Measurements from ENCODE around the gene SLC25A12.

SLC25A12 gene

DNA sequence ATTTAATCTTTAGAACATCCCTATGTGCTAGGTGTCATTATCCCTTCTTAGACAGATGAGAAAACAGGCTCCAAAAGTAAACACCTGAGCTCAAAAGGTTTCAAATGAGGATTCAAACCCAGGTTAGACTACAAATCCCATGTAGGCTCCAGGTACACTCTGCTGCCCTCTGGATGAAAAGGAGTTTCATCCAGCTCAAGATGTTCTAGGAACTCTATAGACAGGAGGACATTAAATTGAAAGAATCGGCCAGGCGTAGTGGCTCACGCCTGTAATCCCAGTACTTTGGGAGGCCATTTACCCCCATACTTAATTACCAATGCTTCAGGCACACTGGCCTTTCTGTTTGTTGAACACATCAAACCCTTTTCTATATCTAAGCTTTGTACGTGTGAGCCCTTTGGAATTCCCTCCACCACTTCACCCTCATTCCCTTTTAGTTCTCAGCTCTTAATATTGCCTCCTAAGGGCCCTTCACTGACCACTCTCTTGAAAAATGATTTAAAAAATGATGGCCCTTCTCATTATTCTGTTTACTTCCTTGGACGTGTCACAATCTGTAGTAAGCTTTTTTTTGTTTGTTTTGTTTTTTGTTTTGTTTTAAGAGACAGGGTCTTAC lies 10.7 kb downstream of the SLC25A12 start:
- TF ChIP-seq ZNF70 (CRISPR knock-in tag; IDR thresholded peaks at IDR 0.05) (no peak), BACH2 (CRISPR knock-in tag; IDR thresholded peaks at IDR 0.05; ENCODE audit: borderline replicate concordance) (no peak), ZC3H10 (CRISPR knock-in tag; IDR thresholded peaks at IDR 0.05) (no peak), ZNF8 (CRISPR knock-in tag; IDR thresholded peaks at IDR 0.05) (no peak), POU6F1 (CRISPR knock-in tag; IDR thresholded peaks at IDR 0.05; ENCODE audit: borderline replicate concordance, low read depth) (no peak), CSRNP3 (CRISPR knock-in tag; IDR thresholded peaks at IDR 0.05) (no peak), ZNF565 (CRISPR knock-in tag; conservative IDR thresholded peaks at IDR 0.05; ENCODE audit: low read depth) (no peak), PPARA (CRISPR knock-in tag; IDR thresholded peaks at IDR 0.05; ENCODE audit: borderline replicate concordance) (no peak), CREB5 (CRISPR knock-in tag; IDR thresholded peaks at IDR 0.05; ENCODE audit: low read depth) (no peak), ZFP3 (CRISPR knock-in tag; IDR thresholded peaks at IDR 0.05) (no peak), TCF4 (CRISPR knock-in tag; IDR thresholded peaks at IDR 0.05; ENCODE audit: borderline replicate concordance) (no peak)

GRCh38 chr2:171882089-171882769 lies 11.8 kb downstream of the SLC25A12 start:
- no peak for ATAC-seq
- TF ChIP-seq RARB (CRISPR knock-in tag; IDR thresholded peaks at IDR 0.05), result no peak
- TF ChIP-seq ZNF70 (CRISPR knock-in tag; IDR thresholded peaks at IDR 0.05), result no peak
- TF ChIP-seq CREB5 (CRISPR knock-in tag; IDR thresholded peaks at IDR 0.05; ENCODE audit: low read depth), result no peak
- TF ChIP-seq ISL1 (CRISPR knock-in tag; IDR thresholded peaks at IDR 0.05), result no peak
- TF ChIP-seq ZNF8 (CRISPR knock-in tag; IDR thresholded peaks at IDR 0.05), result no peak
- no peak for TF ChIP-seq TCF4 (CRISPR knock-in tag; IDR thresholded peaks at IDR 0.05; ENCODE audit: borderline replicate concordance)
- no peak for TF ChIP-seq GLIS3 (CRISPR knock-in tag; IDR thresholded peaks at IDR 0.05)
- no peak for TF ChIP-seq ARNTL (CRISPR knock-in tag; IDR thresholded peaks at IDR 0.05; ENCODE audit: borderline replicate concordance, low read depth)
- no peak for TF ChIP-seq ESRRG (CRISPR knock-in tag; IDR thresholded peaks at IDR 0.05)
- TF ChIP-seq, protein P1, sequence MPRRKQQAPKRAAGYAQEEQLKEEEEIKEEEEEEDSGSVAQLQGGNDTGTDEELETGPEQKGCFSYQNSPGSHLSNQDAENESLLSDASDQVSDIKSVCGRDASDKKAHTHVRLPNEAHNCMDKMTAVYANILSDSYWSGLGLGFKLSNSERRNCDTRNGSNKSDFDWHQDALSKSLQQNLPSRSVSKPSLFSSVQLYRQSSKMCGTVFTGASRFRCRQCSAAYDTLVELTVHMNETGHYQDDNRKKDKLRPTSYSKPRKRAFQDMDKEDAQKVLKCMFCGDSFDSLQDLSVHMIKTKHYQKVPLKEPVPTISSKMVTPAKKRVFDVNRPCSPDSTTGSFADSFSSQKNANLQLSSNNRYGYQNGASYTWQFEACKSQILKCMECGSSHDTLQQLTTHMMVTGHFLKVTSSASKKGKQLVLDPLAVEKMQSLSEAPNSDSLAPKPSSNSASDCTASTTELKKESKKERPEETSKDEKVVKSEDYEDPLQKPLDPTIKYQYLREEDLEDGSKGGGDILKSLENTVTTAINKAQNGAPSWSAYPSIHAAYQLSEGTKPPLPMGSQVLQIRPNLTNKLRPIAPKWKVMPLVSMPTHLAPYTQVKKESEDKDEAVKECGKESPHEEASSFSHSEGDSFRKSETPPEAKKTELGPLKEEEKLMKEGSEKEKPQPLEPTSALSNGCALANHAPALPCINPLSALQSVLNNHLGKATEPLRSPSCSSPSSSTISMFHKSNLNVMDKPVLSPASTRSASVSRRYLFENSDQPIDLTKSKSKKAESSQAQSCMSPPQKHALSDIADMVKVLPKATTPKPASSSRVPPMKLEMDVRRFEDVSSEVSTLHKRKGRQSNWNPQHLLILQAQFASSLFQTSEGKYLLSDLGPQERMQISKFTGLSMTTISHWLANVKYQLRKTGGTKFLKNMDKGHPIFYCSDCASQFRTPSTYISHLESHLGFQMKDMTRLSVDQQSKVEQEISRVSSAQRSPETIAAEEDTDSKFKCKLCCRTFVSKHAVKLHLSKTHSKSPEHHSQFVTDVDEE (CRISPR knock-in tag; IDR thresholded peaks at IDR 0.05), result no peak
- TF ChIP-seq TOX (CRISPR knock-in tag; IDR thresholded peaks at IDR 0.05; ENCODE audit: borderline replicate concordance), result no peak
- TF ChIP-seq PPARA (CRISPR knock-in tag; IDR thresholded peaks at IDR 0.05; ENCODE audit: borderline replicate concordance), result no peak
- TF ChIP-seq PATZ1 (CRISPR knock-in tag; IDR thresholded peaks at IDR 0.05; ENCODE audit: borderline replicate concordance), result no peak
- TF ChIP-seq ZC3H10 (CRISPR knock-in tag; IDR thresholded peaks at IDR 0.05), result no peak
- no peak for TF ChIP-seq OSR1 (CRISPR knock-in tag; IDR thresholded peaks at IDR 0.05)
- no peak for TF ChIP-seq ZFP3 (CRISPR knock-in tag; IDR thresholded peaks at IDR 0.05)
- no peak for TF ChIP-seq CSDC2 (CRISPR knock-in tag; IDR thresholded peaks at IDR 0.05)
- TF ChIP-seq SNAI2 (CRISPR knock-in tag; IDR thresholded peaks at IDR 0.05), result no peak

More for the DNA sequence above, 10.7 kb downstream of the SLC25A12 start:
- no peak for ATAC-seq

Measured in SK-N-SH treated with all-trans-retinoic acid at 6 μM for 48 hours (cell line).